Activated CD4-positive, CD25-positive, alpha-beta regulatory T cell (primary cell): Measurements from ENCODE around the gene CES3.
"Not testable (repeated sequence)": the region's sequence is repeated elsewhere in the genome, so short reads cannot be mapped to it uniquely, and the experiment has no call there.

ENCODE experiments used
- DNase-seq, 4 experiments: peaks; one replicate each; lab custom pipeline; 2025; lab: John Stamatoyannopoulos, UW

CES3 gene

DNA sequence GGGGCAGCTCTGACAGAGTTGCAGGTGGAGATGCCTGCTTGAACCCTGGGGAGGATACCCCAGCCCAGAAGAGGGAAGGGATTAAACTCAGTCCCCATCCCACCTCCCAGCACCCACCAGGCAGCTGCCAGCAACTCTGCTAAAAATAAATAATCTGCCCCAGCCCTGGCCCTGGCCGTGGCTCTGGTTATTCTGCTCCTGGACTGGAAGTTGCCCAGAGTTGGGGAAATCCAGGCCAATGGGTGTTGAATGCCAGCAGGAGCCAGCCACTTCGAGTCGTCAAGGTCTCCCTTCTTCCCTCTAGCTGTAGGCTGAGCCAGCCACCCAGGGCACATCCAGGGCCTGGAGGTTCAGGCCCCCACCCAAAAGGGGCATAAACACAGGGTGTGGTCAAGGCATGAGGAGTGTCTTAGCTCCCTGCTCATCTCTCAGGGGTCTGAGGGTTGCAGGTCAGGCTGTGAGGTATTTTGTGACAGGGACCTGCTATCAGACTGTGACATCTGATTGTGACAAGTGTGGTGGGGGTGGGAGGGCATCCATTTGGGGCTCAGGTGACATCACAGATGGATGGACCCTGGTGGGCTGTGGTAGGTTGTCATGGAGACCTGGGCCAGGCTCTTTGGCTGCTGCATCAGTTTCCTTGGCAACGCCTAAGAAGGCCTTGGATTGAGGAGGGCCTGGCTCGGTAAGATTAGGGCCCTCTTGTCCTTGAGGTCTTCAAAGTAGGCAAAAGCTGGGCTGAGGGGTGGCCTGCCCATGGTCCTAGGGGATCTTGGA lies 34.7 kb upstream of the CES3 start:
- no peak for DNase-seq

DNA sequence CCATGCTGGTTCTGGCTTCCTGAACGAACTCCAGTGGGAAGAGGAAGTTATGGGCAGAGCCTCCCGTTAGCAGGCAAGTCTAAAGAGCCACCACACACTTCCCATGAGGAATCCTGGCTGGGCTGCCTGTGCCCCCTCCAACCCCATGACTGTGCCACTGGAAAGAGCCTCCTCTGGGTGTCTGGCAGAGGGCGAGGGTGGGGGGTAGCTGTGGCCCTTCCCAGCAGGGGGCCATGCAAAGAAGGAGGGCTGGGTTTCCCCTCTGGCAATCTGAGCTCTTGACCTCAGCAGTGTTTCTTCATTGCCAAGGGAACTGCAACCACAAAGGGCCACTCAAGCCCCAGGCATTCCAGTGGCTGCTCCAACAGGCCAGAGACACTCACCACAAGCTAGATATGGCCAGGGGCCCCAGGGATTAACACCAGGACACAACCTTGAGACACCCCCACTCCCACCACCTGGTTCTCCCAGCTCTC lies 34.1 kb upstream of the CES3 start:
- DNase-seq: no peak

DNA sequence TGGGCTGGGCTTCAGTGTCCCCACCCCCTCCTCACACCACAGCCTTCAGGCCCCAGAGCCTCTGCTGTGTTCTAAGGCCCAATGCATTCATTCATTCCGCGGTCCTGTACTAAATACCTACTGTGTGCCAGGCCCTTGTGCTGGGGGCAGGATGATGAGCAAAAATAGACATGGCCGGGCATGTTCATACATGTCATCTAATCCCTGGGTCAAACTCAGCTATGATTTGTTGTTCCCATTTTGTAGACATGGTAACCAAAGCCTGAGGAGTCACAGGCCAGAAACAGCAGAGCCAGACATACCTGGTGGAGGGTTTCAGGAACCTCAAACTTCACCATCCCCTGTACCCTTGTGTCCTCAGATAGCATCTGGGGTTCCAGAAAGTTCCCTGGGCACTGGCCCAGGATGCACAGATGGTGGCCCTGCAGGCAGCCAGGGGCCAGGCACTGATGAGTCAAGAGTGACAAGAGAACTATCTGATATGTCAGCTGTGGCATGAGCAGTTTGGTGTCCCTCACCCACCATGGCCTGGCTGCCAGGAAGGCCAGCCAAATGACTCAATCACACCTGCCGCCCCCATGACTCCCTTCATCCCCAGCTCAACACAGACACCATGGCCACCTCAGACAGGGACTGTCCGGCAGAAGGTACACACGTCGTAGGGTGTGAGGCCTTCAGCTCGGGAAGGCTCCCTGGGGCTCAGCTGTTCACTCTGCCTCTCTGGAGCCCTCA lies 33.0 kb upstream of the CES3 start:
- no peak for DNase-seq

DNA sequence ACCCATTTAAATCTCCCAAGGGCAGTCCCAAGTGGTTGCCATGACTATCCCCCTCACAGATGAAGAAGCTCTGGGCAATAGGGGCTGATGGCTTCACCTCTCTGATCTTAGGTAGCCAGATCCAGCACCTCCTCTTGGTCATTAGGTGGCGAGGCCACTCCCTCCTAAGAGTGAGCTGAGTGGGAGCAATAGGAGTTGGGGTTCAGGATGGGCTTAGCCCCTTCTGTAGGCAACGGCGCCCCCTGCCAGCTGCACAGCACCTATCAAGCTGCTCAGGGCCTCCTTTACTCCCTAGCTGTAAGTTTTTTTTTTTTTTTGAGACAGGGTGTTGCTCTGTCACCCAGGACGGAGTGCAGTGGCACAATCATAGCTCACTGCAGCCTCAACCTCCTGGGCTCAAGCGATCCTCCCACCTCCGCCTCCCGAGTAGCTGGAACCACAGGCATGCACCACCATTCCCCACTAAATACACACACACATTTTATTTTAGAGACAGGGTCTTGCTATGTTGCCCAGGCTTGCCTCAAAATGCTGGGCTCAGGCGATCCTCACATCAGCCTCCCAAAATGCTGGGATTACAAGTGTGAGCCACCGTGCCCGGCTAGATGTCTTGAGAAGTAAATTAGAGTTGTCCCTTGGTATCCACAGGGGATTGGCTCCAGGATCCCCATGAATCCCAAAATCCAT lies 32.2 kb upstream of the CES3 start:
- DNase-seq: no peak

DNA sequence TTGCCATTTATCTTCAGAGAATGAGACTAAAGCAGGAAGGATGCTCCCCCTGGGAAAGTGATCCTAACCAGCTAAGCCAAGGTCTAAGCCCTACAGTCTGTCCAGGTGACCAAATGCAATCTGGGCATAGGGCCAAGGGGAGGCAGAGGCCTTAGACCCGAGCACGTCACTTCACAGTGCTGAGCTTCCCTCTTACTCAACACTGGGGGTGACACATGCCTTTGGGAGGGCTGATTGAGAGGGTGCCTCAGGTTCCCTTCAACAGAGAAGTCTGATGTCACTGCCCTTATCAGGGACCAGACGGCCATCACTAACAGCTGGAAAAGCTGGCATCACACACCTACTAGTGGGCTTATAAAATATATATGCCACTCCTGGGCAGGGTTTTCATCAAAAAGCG lies 30.9 kb upstream of the CES3 start:
- DNase-seq: no peak

DNA sequence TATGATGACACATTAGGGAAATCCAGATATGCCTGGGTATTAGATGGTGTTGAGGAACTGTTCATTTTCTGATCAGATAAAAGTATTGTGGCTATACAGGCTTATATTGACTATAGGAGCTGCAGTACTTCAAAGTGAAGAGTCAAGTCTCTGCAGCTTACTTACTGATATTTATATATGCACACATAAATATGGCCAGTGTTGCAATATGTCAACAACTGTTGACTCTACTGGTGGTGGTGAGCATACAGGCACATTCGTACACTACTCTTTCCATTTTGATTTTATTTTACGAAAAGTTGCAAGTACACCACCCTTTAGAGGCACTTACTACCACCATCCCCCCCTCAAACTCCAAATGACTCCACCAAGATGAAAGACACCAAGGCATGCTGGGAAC lies 29.4 kb upstream of the CES3 start:
- DNase-seq: no peak

DNA sequence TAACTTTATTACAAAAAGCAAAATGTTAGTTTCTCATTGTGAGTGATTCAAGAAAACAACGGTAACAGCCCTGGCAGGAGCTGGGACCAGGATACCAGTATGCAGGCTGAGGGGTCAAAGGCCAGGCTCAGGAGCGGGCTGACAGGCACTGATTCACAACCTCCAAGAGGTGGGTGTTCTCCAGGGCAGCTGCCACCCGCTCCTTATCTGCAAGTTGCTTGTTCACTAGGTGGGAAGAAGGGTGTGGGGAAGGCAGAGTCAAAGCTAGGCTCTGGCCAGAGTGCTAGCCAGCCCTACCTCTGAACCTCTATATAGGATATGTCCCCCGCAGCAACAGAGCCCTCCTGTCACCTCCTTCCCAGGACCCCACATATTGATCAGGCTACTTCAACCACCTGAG lies 29.0 kb upstream of the CES3 start:
- no peak for DNase-seq

DNA sequence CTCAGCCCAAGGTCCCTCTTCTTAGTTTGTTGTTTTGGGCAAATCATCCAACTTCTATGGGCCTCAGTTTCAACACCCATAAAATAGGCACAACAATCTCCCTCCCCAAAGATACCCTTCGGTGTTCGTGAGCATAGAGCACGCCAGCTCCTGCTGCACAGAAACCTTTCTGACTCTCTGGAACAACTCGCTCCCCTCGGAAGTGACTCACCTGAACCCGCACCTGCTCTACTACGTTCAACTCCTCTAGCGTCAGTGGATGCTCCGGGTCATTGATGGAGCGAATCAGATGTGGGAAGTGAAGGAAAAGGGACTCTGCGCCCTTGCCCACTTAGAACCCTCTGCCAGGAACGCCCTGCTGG lies 27.3 kb upstream of the CES3 start:
- peak in 2 of 4 experiments; percentile 23 to 35 for DNase-seq

DNA sequence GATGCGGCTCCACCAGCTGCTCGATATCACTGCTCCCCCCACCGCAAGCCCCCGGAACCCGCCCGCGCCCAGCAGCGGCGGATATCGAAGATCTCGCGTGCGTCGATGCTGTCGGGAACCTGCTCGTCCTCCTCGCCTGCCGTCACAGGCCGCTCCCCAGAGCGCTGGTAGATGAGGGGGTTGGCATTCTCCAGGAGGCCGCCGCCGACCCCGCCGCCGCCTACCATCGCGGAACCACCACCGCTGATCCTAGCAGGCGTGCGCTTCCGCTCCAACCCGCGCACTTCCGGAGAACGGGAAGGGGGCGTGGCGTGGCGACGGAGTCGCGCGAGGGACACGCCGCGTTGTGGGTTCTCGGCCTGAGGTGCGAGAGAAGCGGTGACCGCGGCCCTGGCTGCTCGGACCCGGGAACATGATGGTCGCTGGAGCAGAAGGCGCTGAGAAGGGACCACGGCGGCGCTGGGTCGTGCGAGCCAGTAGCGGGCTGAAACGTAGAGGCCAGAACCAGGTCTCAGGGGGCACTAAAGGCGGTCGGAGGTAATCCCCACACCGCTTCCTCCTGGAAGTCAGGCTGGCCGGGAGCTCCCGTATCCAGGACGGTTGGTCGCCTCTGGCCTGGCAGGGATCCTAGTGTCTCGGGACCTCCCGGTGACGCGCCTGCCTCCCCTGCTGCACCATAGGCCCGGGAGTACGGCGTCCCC lies 26.8 kb upstream of the CES3 start, which contains the start of gene CIAO2B:
Gene CIAO2B (minus strand): TSS at position 265 of the 701 bp plus-strand sequence. CDS start 38 bp downstream, at position 227.
- peak; percentile 71 to 81 (median 80) for DNase-seq

DNA sequence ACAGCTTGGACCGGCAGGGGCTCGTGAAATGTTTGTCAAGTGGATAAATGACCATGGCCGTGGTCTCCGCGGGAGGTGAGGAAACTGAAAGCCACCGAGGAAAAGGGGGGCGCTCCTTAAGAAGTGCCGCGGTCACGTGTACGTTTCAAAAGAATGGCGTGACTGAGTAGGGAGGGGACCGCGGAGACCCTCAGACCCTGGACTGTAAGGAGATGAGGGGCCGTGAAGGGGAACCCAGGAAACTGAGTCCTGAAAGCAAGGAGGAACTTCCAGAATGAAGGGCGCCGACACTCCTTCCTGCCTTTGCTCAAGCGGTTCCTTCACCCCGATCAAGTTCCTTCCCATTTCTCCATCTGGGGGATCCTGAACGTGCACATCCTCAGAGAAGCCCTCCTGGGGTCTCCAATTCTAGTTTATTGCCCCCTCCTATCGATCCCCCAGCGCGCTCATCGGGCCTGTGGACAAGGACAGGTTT lies 26.2 kb upstream of the CES3 start:
- not testable (repeated sequence) for DNase-seq

DNA sequence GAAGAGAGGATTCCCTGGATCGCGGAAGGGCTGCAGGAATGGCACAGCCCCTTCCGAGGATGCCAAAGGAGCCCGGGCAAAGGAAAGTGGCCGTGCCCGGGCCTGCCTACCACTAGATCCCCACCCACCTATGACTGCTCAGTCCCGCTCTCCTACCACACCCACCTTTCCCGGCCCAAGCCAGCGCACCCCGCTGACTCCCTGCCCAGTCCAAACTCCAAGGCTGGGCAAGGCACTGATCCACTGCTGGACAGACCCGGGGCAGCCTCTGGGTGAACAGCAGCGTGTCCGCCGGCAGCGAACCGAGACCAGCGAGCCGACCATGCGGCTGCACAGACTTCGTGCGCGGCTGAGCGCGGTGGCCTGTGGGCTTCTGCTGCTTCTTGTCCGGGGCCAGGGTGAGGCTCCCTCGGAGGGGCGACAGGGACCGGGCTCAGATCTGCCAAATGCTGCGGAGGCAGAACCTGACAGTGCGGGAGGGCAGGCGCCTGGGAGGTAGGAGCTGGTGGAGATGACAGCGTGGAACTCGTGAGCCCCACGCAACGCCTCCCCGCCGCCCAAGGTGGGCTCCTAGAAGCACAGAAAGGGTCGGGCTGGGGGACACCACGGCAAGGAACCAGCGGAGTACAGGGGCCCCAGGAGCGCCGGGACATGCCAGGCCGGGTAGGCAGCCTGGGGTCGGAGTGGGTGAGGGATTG lies 25.6 kb upstream of the CES3 start, which contains the start of gene CES2:
Gene CES2 (plus strand): TSS at position 203 of the 698 bp plus-strand sequence. CDS start 120 bp downstream, at position 323.
- DNase-seq: no peak

DNA sequence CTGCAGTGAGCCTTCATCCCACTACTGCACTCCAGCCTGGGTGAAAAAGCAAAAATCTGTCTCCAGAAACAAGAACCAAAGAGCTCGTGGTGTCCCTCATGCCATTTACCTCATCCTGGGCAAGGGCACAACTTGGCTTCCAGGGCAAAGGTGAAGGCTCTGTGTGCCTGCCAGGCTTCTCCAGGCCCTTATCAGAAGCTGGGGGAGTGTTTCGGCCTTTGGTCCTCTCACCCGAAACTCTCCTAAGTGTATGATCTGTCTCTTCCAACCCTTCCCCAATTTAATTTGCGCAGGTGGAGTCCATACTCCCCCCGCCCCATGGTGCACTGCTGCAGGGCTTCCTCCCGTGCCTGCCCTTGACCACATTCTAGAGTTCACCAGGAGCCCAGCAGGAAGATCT lies 24.6 kb upstream of the CES3 start:
- DNase-seq: no peak

DNA sequence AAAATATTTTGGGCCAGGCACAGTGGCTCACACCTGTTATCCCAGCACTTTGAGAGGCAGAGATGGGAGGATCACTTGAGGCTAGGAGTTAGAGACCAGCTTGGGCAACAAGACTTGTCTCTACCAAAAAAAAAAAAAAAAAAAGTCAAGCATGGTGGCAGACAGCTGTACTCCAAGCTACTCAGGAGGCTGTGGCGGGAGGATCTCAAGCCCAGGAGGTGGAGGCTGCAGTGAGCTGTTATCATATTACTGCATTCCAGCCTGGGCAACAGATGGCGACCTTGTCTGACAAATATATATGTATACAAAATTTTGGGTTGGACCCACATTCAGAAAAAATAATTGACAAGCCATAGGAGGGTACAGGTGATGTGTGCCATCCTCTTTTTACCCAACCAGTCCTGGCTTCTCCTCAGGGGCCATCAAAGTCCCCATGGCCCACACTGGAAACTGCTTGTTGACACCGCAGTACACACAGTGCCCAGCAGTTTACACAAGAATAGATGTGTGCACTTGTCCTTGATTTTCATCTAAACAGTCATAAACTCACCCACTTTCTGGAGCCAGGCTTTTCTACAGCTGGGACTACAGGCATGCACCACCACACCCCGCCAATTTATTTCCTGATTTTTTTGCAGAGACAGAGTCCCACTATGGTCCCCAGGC lies 24.0 kb upstream of the CES3 start:
- DNase-seq: no peak

DNA sequence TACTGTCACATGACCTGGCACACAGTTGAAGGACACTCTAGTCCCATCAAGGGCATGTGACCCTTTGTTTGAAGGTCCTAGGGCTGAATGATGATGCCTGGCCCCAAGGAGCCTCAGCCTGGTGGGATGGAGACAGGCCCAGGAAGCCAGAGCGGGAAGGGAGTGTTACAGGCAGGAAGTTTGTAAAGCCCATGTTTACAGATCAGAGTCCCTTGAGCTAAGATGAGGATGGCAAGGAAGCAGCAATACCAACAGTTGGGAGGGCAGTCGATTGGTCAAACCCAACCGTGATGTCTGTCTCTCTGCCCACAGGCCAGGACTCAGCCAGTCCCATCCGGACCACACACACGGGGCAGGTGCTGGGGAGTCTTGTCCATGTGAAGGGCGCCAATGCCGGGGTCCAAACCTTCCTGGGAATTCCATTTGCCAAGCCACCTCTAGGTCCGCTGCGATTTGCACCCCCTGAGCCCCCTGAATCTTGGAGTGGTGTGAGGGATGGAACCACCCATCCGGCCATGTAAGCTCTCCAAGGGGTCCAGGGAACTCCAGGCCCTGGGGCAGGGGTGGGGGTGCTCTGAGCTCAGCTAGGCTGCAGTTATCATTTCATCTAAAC lies 23.2 kb upstream of the CES3 start:
- no peak for DNase-seq

DNA sequence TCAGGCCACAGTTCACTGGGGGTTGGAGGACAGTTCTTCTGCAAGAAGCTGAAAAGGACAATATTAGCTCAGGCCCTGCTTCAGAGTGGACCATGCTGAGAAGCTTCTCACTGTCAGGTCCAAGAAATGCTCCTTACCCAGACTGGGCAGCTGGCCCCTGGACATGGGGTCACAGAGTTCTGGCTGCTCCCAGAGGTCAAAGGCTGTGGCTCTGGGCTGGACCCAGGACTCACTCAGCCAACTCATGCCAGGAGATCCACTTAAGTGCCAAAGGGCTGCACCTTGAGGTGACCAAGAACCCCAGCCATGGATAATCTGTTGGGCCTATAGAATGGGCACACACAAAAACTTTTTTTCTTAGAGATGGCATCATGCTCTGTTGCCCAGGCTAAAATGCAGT lies 21.7 kb upstream of the CES3 start:
- DNase-seq: no peak

DNA sequence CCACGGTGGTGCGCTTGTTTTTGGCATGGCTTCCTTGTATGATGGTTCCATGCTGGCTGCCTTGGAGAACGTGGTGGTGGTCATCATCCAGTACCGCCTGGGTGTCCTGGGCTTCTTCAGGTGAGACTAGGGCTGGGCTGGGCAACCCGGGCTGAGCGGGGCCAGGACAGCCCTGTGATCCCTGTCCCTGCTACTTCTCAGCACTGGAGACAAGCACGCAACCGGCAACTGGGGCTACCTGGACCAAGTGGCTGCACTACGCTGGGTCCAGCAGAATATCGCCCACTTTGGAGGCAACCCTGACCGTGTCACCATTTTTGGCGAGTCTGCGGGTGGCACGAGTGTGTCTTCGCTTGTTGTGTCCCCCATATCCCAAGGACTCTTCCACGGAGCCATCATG lies 20.8 kb upstream of the CES3 start:
- no peak for DNase-seq

DNA sequence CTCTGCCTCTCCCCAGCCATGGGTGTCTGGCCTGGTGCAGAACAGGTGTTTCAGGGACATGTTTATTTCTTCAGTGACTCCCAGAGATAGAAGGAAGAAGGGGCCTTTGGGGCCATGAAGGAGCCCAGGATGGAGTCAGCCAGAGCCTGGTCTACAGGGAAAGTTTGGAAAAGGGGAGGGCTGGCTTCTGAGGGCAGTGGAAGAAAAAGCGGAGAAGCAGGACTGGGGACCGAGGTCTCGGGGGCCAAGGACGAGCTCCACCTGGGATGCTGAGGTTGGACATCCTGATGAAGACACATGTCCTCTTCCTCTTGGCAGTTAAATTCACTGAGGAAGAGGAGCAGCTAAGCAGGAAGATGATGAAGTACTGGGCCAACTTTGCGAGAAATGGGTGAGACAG lies 18.1 kb upstream of the CES3 start:
- DNase-seq: no peak

DNA sequence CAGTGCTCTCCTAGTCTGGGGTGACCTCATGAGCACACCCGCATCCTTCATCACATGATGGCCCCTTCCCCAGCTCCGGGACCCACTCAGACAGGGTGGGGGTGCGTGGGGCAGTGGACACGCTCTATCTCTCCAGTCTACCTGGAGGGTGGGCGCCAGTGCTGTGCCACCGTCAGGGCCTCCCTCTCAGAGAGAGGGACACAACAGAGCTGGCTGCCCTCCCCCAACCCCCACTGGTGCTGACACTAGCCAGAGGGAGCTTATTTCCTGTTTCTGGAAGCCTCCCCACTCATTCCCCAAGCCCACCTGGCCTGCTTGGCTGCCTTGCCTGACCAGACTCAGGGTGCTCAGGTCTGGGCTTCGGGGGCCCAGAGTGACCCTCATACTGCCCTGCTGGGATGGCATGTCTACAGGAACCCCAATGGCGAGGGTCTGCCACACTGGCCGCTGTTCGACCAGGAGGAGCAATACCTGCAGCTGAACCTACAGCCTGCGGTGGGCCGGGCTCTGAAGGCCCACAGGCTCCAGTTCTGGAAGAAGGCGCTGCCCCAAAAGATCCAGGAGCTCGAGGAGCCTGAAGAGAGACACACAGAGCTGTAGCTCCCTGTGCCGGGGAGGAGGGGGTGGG lies 17.5 kb upstream of the CES3 start:
- DNase-seq: no peak

DNA sequence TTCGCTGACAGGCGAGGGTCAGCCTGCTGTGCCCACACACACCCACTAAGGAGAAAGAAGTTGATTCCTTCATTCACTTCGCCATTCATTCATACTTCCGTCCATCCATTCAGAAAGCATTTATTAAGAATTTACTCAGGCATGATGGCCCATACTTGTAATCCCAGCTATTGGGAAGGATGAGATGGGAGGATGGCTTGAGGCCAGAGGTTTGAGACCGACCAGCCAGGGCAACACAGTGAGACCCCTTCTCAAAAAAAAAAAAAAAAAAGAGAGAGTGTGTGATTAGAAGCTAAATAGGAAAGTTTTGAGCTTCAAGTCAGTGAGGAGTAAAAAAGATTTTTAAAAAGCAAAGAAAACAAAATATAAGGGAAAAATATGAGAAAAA lies 17.0 kb upstream of the CES3 start:
- no peak for DNase-seq

DNA sequence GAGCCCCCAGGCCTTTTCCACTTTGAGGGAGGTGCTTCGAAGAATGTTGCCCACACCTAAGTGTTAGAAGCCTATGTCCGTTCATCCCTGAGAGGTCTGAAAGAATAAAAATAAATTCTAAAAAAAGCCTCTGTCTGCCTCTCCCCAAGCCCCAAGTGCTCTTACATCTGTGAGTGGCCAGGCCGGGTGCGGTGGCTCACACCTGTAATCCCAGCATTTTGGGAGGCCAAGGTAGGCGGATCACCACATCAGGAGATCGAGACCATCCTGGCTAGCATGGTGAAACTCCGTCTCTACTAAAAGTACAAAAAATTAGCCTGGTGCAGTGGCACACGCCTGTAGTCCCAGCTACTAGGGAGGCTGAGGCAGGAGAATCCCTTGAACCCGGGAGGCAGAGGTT lies 16.1 kb upstream of the CES3 start:
- not testable (repeated sequence) for DNase-seq
